Stimulated activated CD4-positive, alpha-beta T cell treated with anti-CD3 and anti-CD28 coated beads, Interleukin-12 subunit alpha, Interleukin-12 subunit beta, amount 100 ng/mL, for 4 hours (primary cell): ENCODE measurements around the gene EGR4.
A peak's percentile ranks its signal among the peaks of the same experiment; 100 is the strongest.

Experiments used
- DNase-seq: peaks from one replicate; pipeline ENCODE4 v3.0.0-alpha.2; 2020

Gene EGR4

GRCh38 chr2:73293534-73294171 lies at the start of gene EGR4:
Gene EGR4 (minus strand): TSS chr2:73293548. CDS start chr2:73293317, 231 bp downstream.
- peak; percentile 83 for DNase-seq

GRCh38 chr2:73341039-73341438 lies 47.7 kb upstream of the EGR4 start:
- no peak for DNase-seq

- no peak for DNase-seq
These were observed 45.9 kb upstream of the EGR4 start for GRCh38 chr2:73339201-73339600.

- DNase-seq, result no peak
These were observed 44.5 kb upstream of the EGR4 start for GRCh38 chr2:73337828-73338227.

GRCh38 chr2:73334620-73335019 lies 41.3 kb upstream of the EGR4 start:
- no peak for DNase-seq

GRCh38 chr2:73334045-73334444 lies 40.7 kb upstream of the EGR4 start:
- no peak for DNase-seq

- DNase-seq, result no peak
These were observed 40.2 kb upstream of the EGR4 start for GRCh38 chr2:73333564-73333963.

GRCh38 chr2:73324126-73324725 lies 30.9 kb upstream of the EGR4 start:
- DNase-seq, result no peak

GRCh38 chr2:73323551-73323950 lies 30.2 kb upstream of the EGR4 start:
- DNase-seq, result no peak

GRCh38 chr2:73314441-73314840 lies 21.1 kb upstream of the EGR4 start:
- no peak for DNase-seq

GRCh38 chr2:73307720-73308119 lies 14.4 kb upstream of the EGR4 start:
- no peak for DNase-seq

GRCh38 chr2:73301636-73302035 lies 8.3 kb upstream of the EGR4 start:
- no peak for DNase-seq

GRCh38 chr2:73300926-73301325 lies 7.6 kb upstream of the EGR4 start:
- DNase-seq, result no peak

- no peak for DNase-seq
These were observed 4.2 kb upstream of the EGR4 start for GRCh38 chr2:73297586-73297985.

GRCh38 chr2:73297151-73297559 lies 3.8 kb upstream of the EGR4 start:
- no peak for DNase-seq

- DNase-seq, result no peak
These were observed 2.5 kb upstream of the EGR4 start for GRCh38 chr2:73295751-73296400.

- DNase-seq, result no peak
These were observed 891 bp upstream of the EGR4 start for GRCh38 chr2:73294239-73294638.

- DNase-seq, result peak; percentile 11
These were observed 328 bp downstream of the EGR4 start for GRCh38 chr2:73292906-73293533.

GRCh38 chr2:73292316-73292905 lies 937 bp downstream of the EGR4 start:
- no peak for DNase-seq

GRCh38 chr2:73291461-73292315 lies 1.7 kb downstream of the EGR4 start:
- DNase-seq, result no peak

- peak; percentile 62 for DNase-seq
These were observed 2.3 kb downstream of the EGR4 start for GRCh38 chr2:73291093-73291460.

GRCh38 chr2:73290049-73290839 lies 3.1 kb downstream of the EGR4 start:
- DNase-seq, result peak; percentile 36
